ENCODE measurements around the gene FNDC10.
"Not testable (repeated sequence)": the region's sequence is repeated elsewhere in the genome, so short reads cannot be mapped to it uniquely, and the experiment has no call there.

FNDC10 gene

DNA sequence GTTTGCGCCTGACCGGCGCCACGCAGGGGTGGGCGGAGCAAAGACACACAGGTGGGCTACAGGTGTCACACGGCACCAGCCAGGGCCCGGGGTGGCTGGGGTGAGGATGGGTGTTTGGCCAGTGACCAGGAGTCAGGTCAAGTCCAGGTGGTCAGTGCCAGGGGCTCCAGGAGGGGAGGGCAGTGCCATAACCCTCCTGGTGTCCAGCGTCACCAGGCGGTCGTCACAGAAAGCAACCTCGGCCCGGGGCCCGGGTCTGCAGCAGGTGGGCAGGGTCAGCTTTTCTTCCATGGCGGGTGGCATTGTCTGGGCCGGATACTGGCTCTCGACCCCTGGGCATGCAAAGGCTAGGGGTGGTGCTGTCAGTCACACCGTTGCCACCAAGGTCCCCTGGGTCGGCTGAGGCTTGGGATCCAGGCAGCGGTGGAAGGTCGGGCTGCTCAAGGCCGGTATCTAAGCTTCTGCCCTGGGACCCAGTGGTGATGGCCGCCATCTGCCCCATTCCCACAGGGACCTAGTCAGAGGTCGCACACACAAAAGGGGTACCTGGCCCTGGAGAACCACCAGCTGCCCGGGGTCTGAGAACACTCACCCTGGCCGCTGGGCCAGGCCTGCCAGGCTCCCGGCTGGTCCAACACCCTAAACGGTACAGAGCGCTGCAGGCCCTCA, 1.8 kb downstream of the FNDC10 start:
- H3K4me3 ChIP-seq (ENCODE audit: low read depth, low read length) = no peak overlapping the region
- TF ChIP-seq, protein P1, sequence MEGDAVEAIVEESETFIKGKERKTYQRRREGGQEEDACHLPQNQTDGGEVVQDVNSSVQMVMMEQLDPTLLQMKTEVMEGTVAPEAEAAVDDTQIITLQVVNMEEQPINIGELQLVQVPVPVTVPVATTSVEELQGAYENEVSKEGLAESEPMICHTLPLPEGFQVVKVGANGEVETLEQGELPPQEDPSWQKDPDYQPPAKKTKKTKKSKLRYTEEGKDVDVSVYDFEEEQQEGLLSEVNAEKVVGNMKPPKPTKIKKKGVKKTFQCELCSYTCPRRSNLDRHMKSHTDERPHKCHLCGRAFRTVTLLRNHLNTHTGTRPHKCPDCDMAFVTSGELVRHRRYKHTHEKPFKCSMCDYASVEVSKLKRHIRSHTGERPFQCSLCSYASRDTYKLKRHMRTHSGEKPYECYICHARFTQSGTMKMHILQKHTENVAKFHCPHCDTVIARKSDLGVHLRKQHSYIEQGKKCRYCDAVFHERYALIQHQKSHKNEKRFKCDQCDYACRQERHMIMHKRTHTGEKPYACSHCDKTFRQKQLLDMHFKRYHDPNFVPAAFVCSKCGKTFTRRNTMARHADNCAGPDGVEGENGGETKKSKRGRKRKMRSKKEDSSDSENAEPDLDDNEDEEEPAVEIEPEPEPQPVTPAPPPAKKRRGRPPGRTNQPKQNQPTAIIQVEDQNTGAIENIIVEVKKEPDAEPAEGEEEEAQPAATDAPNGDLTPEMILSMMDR (IDR thresholded peaks at IDR 0.05; ENCODE audit: low read depth, low read length, missing control alignments) = no peak
- DNase-seq (ENCODE audit: low read depth) = no peak

DNA sequence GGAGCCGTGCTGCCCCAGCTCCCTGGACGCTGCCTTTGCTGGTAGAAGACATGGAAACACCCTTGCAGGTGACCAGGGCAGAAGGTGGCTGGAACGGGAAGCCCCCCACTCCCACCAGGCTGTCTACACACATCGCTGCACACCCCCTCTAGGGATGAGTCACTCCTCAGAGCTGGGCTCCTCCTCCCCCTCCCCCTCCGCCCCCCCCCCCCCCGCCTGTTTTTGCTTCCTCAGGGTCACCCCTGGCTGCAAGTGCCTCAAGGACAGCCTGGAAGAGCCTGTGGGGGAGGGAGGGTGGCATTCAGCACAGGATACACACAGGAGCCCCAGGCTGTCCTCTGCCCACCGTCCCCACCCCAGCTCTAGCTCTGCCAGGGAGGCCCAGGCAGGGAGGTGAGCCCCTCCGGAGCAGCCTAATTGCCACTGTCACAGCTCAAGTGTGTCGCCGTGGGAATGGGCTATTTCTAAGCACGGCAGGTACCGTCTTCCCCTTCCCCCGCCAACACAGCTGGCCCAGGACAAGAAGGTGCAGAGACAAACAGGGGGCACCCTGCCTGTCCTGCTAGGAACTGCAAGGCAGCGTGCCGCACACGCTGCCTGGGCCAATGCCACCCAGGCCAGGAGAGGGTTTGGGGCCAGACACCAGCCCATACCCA, 2.5 kb downstream of the FNDC10 start:
- TF ChIP-seq, protein P1 (IDR thresholded peaks at IDR 0.05; ENCODE audit: low read depth, low read length, missing control alignments) = peak; percentile 64
- DNase-seq (ENCODE audit: low read depth) = no peak
- H3K4me3 ChIP-seq (ENCODE audit: low read depth, low read length) = no peak overlapping the region

DNA sequence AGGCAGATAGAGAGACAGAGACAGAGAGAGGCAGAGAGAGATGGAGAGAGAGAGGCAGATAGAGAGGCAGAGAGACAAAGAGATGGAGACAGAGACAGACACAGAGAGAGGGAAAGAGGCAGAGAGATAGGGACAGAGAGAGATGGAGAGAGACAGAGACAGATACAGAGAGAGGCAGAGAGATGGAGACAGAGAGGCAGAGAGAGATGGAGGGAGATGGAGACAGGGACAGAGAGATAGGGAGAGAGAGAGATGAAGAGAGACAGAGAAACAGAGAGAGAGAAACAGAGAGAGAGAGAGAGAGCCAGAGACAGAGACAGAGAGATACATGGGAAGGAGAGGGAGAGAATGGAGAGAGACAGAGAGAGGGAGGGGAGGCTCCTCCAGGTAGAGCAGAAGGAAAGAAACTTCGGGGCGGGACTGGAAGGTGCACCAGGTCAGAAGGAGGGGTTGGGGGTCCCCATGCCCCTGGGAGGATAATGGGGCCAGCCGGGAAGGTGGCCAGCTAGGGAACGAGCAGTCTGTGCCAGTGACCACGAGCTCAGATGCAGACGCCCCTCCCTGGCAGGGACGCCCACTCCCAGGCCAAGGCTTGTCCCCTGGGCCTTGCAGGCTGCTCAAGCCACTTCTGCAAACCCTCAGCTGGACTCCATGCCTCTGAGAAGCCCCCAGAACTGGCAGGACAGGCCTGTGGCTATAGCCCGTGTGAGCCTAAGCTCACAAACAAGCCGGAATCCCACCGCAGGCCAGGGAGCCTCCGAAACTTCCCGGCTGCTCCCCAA, 3.3 kb downstream of the FNDC10 start:
- H3K4me3 ChIP-seq (ENCODE audit: low read depth, low read length) = no peak overlapping the region
- no peak for DNase-seq (ENCODE audit: low read depth)
- TF ChIP-seq, protein P1 (IDR thresholded peaks at IDR 0.05; ENCODE audit: low read depth, low read length, missing control alignments) = no peak

DNA sequence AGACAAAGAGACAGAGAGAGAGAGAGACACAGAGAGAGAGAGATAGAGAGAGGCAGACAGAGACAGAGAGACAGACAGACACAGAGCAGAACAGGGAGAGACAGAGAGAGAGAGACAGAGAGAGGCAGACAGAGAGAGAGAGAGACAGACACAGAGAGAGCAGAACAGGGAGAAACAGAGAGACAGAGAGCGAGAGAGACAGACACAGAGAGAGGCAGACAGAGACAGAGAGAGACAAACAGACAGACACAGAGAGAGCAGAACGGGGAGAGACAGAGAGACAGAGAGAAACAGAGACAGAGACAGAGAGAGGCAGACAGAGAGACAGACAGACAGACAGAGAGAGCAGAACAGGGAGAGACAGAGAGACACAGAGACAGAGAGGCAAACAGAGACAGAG, 4.6 kb downstream of the FNDC10 start:
- H3K4me3 ChIP-seq (ENCODE audit: low read depth, low read length); DNase-seq (ENCODE audit: low read depth): not testable (repeated sequence)

DNA sequence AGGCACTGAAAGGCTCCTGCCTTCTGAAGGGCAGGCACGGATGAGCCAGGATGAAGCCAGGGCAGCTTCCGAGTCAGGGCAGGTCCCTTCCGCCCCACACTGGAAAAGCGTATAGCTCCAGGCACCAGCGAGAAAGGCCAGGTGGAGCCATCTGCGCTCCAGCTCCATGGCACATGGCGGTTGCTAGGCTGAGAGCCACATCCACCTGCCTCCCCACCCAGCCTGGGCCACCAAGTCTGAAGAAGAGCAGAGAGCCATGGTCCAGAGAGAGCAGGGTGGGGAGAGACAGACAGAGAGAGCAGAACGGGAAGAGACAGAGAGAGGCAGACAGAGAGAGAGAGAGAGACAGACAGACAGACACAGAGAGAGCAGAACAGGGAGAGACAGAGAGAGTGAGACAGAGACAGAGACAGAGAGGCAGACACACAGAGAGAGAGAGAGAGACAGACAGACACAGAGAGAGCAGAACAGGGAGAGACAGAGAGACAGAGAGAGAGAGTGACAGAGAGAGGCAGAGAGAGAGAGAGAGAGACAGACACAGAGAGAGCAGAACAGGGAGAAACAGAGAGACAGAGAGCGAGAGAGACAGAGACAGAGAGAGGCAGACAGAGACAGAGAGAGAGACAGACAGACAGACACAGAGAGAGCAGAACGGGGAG, 5.2 kb downstream of the FNDC10 start:
- no peak overlapping the region for H3K4me3 ChIP-seq (ENCODE audit: low read depth, low read length)
- TF ChIP-seq, protein P1 (IDR thresholded peaks at IDR 0.05; ENCODE audit: low read depth, low read length, missing control alignments) = no peak
- no peak for DNase-seq (ENCODE audit: low read depth)

DNA sequence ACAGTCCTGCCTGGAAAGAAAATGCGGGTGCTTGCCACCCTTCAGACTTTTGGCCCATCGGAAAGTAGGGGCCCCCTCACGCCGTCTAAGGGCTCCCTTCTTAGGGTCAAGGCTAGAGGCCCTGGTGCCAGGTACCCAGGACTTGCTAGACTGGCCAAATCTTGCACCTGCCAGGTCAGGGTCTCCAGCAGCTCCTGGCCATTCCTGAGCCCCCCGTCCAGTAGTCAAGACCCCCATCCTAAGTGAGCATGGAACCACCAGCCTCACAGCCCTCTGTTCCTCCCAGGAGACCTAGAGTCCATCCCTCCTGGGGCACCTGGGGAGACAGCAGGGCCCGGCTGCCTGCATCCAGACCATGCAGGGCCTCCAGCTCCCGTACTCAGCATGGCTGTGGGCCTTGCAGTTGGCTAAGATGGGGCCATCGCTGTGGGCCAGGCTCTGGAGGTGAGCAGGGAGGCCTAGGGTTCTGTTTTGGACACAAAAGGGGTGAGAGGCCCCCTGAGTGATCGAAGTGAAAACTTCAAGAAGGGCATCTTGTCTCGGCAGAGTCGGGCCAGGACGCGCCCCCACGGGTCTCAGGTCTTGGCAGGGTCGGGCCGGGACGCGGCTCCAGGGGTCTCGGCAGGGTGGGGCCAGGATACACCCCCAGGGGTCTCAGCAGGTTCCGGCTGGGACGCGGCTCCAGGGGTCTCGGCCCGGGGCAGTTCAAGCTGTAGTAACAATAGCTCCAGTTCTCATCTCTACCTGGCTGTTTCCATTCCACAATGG, 5.9 kb downstream of the FNDC10 start:
- H3K4me3 ChIP-seq (ENCODE audit: low read depth, low read length) = no peak overlapping the region
- TF ChIP-seq, protein P1 (IDR thresholded peaks at IDR 0.05; ENCODE audit: low read depth, low read length, missing control alignments) = no peak
- no peak for DNase-seq (ENCODE audit: low read depth)

All from GM12864 (cell line).